Right lobe of liver (tissue), 4 donors: ENCODE results near the gene ITGA2.

Source experiments
- CTCF ChIP-seq, 4 donors: fragments of 200-600 bp in 3 of 4; fragments of 450-650 bp in 1 of 4; IDR thresholded peaks; one replicate each; pipeline versions ENCODE4 v1.5.1 to v1.8.0; 2016 to 2022; ENCODE audit warnings: antibody characterized with exemption in 4 of 4, mild to moderate bottlenecking in 2 of 4
- POLR2A ChIP-seq: fragments of 450-650 bp; IDR thresholded peaks from one replicate; pipeline ENCODE4 v1.6.1; 2017; ENCODE audit warnings: antibody characterized with exemption, mild to moderate bottlenecking
- donor health status: DM: no; HTN: no; CAD: no.
- donor health status: DM: no; HTN: no; CAD: no.
- donor health status: DM: no; HTN: yes; CAD: no.

- no peak for TF ChIP-seq CTCF (IDR thresholded peaks at IDR 0.05)
- TF ChIP-seq POLR2A: no peak
Observed at GRCh38 chr5:53053364-53053763, 64.2 kb downstream of the ITGA2 start.
